Measurements from ENCODE around the gene GHDC. TPM values are rescaled to one million over a fixed set of nuclear protein-coding genes. Genes with fewer than 3 reads are reported as not detected.

GHDC gene
- total and polyA plus RNA-seq, 2 of the 13 experiments (the other 11 are each of a cell fraction or from before 2014, with no cell fraction given) = 15.4 to 22.5 TPM

- TF ChIP-seq ZBTB7B (CRISPR knock-in tag; IDR thresholded peaks at IDR 0.05) (peak; percentile 48; the same call in 1 of the 2 replicates), KDM6A (CRISPR knock-in tag; IDR thresholded peaks at IDR 0.05; ENCODE audit: low read depth) (no peak), ZNF382 (CRISPR knock-in tag; IDR thresholded peaks at IDR 0.05; ENCODE audit: borderline replicate concordance) (no peak), ZEB1 (IDR thresholded peaks at IDR 0.05; ENCODE audit: insufficient replicate concordance, low read depth) (peak; percentile 20), JUND (CRISPR knock-in tag; IDR thresholded peaks at IDR 0.05) (no peak; the same call in 1 of the 2 replicates), REL (CRISPR knock-in tag; conservative IDR thresholded peaks at IDR 0.05) (peak; percentile 82; the same call in 1 of the 2 replicates), HOMEZ (CRISPR knock-in tag; IDR thresholded peaks at IDR 0.05; ENCODE audit: low read depth) (no peak), ZNF207 (IDR thresholded peaks at IDR 0.05; ENCODE audit: borderline replicate concordance) (no peak), MEIS1 (CRISPR knock-in tag; IDR thresholded peaks at IDR 0.05; ENCODE audit: borderline replicate concordance) (no peak; the same call in 1 of the 2 replicates), ZBTB44 (CRISPR knock-in tag; IDR thresholded peaks at IDR 0.05) (no peak), ZBTB3 (CRISPR knock-in tag; IDR thresholded peaks at IDR 0.05; ENCODE audit: borderline replicate concordance, low read depth) (peak; percentile 65; the same call in 1 of the 2 replicates), ZFP91 (CRISPR knock-in tag; IDR thresholded peaks at IDR 0.05; ENCODE audit: borderline replicate concordance) (peak; percentile 93), ATF4 (CRISPR knock-in tag; IDR thresholded peaks at IDR 0.05) (peak in 1 of 2 experiments; percentile 36; a peak in 1 of 4 replicates), ZNF124 (CRISPR knock-in tag; IDR thresholded peaks at IDR 0.05) (0 out of 2 replicates have a peak, but pooled peaks have one; percentile 28), GPBP1L1 (CRISPR knock-in tag; IDR thresholded peaks at IDR 0.05) (no peak), GABPA (IDR thresholded peaks at IDR 0.05; ENCODE audit: low read depth, low read length) (no peak), GABPA (CRISPR knock-in tag; IDR thresholded peaks at IDR 0.05; ENCODE audit: low read depth) (no peak), ZNF225 (CRISPR knock-in tag; IDR thresholded peaks at IDR 0.05) (peak; percentile 85; the same call in 1 of the 2 replicates), ISL2 (CRISPR knock-in tag; IDR thresholded peaks at IDR 0.05) (peak; percentile 40; the same call in 1 of the 2 replicates), ZNF264 (CRISPR knock-in tag; IDR thresholded peaks at IDR 0.05) (peak; percentile 28)
These were observed 10.3 kb downstream of the GHDC start (continued) for GRCh38 chr17:42183741-42184711.
